Activated CD8-positive, alpha-beta memory T cell treated with anti-CD3 and anti-CD28 coated beads for 4 hours (primary cell): ENCODE results near the gene TMEM37.

ENCODE experiments used
- DNase-seq, 2 donors: peaks; one replicate each; pipeline ENCODE4 v3.0.0-alpha.2; 2020; ENCODE audit warnings: low read depth in 2 of 2

The TMEM37 gene

DNA sequence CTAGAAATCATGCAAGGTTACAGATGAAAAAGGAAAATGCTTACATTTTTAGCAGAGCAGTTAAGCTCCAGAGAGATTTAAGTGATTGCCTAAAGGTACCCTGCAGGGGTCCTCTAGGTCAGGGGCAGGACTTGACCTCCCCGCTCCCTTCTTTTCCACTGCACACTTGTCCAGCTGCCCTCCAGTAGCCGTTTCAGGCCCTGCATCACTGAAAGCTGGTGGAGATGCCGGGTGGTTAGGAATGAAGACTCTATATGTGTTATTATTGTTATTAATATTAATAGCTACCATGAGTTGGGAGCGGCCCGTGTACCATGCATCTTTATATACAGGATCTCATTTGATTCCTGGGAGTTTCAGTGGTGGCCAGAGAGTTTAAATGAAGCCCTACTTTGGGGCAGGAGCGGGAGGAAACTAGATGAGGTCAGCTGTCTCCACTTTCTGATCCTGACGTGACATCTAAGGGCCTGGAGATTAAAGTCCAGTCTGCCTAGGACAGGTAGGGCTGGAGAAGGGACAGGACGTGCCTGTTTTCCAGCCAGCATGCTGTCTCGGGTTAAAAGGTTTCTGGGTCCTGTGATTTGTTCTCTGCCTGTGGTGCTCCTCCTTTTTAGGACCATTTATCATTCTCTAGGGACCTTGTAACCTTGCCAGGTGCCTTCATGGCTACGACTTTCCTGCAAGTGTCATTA lies 2.1 kb downstream of the TMEM37 start:
- no peak for DNase-seq

DNA sequence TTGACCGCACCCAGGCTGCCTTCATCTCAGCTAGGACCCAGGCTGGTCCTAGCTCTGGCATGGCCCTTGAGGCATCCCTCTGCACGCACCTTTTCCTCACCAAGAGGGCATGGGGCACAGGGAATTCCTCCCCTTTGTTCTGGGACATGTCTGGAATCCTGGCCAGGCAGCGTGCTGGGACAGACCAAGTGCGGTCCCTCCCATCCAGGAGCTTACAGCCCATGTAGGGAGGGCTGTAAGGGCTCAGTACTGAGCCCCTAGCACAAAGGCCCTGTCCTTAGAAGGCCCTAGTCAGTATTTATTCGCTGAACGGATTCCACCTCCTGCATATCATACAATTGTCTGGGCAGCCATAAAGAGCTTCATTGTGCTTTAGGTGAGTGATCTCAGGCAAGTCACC lies 3.0 kb downstream of the TMEM37 start:
- no peak for DNase-seq

DNA sequence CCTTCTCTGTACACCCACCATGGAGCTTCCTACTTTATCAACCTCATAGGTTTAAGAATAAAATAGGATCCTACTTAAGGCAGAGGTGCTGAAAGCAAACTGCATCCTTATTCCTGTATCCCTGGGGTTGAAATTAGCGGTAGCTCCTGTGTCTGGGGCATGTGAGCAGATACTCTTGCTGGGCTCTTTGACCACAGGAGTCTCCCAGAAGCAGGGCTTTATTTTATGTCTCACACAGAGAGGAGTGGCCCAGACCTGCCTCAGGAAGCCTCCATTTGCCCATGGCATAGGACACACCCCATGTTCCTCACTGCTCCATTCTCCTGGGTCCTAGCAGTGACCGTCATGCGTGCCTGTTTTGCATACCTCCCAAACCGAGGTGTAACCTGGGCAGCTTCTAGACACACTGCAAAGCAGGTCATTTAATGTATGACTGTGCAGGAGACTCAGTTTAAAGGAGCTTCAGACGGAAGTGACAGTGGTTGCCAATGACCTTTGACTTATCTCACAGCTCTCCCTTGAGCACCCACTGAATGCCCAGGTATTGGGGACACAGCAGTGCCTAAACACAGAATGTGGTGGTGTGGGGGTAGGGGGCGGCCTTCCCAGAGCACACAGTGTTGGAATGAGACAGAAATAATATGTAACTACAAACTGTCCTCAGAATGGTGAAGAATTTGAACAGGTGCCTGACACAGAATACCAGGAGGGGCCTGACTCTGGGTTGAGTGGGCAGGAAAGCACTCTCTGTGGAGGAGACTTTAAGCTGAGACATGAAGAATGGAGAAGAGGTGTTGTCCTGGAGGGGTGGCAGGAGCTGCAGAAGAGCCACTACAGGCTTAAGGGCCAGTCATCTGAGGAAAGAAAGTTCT lies 3.7 kb downstream of the TMEM37 start:
- no peak for DNase-seq

DNA sequence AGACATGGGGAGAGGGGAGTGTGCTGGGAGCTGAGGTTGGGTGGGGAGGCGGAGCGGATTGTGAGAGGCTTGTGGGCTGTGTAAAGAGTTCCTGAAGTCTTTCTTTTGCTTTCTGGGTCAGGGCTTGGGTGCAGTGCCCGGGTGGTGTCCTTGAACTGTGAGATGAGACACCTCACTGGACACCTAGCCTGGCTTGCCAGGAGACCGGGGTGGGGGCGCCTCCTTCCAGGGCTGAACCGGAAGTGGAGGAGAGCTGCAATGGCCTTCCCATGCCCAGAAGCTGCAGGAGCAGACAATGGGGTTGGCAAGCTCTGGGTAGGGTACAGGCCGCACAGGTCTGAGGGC lies 4.3 kb downstream of the TMEM37 start:
- no peak for DNase-seq

DNA sequence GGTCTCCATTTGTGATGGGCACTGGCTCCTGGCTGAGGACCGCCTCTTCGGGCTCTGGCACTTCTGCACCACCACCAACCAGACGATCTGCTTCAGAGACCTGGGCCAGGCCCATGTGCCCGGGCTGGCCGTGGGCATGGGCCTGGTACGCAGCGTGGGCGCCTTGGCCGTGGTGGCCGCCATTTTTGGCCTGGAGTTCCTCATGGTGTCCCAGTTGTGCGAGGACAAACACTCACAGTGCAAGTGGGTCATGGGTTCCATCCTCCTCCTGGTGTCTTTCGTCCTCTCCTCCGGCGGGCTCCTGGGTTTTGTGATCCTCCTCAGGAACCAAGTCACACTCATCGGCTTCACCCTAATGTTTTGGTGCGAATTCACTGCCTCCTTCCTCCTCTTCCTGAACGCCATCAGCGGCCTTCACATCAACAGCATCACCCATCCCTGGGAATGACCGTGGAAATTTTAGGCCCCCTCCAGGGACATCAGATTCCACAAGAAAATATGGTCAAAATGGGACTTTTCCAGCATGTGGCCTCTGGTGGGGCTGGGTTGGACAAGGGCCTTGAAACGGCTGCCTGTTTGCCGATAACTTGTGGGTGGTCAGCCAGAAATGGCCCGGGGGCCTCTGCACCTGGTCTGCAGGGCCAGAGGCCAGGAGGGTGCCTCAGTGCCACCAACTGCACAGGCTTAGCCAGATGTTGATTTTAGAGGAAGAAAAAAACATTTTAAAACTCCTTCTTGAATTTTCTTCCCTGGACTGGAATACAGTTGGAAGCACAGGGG lies 5.5 kb downstream of the TMEM37 start:
- no peak for DNase-seq

DNA sequence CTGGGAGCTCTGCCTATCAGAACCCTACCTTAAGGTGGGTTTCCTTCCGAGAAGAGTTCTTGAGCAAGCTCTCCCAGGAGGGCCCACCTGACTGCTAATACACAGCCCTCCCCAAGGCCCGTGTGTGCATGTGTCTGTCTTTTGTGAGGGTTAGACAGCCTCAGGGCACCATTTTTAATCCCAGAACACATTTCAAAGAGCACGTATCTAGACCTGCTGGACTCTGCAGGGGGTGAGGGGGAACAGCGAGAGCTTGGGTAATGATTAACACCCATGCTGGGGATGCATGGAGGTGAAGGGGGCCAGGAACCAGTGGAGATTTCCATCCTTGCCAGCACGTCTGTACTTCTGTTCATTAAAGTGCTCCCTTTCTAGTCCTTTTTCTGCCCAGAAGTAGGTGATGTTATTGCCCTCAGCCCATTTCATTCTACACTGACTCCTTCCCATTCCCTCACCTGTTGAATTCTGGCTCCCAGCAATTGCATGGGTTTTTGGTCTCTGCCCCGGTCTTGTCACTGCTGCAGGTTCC lies 6.5 kb downstream of the TMEM37 start:
- DNase-seq: no peak

DNA sequence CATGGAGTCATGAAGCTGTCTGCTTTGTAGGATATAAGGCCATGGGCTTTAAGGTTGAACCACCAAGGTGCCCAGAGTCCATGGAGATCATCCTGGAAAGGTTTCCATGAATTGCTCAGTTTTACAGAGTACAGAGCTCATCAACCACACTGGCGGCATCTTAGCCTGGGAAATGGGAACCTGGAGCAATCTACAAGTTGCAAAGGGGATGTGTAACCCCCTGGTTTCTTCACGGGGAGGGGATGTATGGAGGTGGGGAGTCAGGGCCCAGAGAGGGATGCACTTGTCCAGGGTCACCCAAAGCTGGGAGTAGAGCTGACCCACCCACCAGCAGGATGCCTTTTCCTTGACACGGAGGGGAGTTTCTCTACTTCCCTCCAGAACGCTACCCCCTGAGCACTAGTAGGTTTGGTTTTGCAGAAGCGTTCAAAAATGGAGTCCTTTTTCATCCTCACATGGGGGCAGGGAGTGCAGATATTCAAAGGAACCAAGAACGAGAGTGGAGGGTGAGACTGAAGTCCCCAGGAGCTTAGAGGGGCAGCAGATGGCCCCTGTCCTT lies 7.2 kb downstream of the TMEM37 start:
- no peak for DNase-seq

DNA sequence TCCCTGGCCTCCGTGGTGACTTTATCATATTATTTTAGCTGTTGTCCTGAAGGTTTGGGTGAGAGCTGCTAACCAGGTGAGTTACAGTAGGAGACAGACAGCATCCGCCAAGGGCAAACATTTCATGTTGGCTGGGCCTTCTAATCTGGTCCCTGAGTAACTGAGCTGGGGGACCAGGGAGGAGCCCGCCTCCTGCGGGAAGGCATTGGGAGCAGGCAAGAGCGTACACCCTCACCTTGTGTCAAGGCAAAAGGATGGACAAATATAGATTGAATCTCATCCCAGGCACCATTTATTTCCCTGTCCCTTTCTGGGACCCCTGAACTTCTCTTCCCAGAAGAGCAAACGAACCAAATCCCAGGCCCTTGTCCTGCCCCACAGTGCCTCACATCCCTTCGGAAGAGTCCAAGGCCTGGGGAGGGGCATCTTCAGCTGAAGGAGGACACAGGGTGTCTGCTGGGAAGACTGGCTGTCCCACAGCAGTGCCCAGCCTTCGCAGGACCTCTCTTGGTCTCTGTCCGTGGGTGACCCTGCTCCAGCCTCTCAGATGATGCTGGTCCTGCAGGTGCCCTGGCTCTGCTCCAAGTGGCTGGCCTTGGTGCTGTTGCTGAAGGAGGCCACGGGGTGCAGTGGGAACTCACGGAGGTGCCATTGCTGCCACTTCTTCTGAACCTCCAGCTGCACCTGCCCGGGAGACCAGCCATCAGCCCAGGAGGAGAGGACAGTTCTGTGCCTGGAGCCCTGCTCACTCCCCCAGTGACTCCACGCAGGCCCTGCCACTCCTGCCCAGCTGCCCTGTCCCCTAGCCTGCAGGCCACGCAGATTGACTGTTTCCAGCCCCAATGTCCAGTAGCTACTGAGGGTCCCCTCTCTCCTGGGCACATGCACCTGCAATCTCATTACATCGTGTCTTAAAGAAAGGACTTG lies 8.2 kb downstream of the TMEM37 start:
- DNase-seq: no peak

DNA sequence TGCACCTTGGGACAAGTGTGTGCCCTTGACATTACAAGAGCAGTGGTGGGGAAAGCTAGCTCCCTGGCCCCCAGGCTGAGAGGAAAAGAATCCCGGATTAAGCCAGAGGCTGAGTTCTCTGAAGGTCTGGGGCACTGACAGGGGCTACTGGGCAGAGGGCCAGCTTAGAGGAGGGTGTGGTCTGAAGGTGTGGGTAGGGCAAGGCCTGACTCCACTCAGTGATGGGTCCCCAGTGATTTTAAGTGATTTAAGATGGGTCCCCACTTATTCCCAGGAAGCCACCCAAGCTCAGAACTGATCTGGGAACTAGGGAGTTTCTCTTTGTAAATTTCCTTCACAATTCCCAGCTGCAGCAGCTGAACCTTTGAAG lies 8.8 kb downstream of the TMEM37 start:
- DNase-seq: no peak

DNA sequence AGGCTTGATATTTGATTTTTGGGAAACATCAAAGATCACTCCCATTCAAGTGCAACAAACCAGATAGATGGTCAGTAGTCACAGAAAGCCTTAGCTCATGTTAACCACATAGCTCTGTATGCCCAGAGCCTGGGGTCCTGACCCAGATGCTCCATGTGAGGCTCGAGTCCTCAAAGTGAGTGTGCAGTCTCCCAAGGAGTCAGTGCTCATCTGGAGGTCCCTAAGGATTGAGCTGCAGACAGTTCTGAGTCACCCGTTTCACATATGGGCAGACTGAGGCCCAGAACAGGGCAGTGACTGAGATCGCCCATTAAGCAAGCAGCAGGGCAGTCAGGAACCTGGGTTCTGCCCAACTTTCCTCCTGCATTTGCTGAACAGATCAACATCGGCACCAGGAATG lies 9.2 kb downstream of the TMEM37 start:
- no peak for DNase-seq

DNA sequence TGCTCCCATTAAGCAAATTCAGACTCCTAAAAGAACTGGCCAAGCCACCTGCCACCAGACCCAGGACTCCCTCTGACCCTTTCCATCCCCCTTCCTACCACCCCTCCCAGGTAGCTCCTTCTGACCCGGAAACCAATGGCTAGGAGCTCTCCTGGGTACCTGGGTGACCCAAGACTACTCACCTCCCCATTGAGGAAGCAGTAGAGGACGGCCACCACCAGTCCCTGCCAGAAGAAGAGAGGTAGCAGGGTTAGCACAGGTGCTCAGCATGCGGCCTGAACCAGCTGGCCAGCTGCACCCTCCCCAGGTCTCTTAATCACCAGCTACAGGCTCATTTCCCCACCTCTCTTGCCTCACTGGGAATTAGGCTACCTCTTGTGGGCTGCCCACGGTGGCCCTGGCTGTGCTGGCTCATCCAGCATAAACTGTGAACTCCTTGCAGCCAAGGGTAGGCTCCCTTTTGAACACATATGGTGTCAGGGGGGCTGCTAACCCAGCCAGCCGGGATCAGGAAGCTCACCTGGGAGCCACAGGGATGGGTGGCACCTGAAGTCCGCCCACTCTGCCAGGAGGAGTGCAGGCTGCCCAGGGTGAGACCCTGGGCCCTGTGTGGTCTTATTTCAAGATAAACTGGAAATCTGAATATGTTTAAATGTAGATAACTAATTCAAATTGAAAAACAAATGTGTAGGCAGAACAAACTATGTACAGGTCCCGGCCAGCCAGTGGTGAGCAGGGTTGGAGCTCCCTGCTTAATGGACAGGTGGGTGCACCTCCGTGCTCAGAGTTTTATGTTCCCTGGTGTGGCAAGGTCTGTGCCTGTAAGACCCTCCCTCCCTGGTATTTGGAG lies 9.9 kb downstream of the TMEM37 start:
- DNase-seq: no peak

DNA sequence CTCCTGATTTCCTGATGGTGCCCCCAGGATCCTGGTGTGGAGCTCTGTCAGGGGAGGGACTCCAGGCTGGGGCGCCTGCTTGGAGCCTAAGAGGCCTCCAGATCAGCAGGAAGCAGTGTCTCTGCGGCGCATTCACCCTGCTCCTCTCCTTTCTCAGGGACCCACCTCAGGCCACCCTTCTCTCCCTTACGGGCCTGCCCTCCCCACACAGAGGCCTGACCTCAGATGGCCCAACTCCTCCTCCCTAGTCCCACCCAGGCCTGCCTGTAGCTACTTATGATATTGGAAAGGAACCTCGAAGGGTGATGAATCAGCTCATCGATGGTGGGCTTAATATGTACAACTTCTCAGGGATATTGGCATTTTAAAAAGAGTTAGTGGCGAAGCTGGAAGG lies 10.6 kb downstream of the TMEM37 start:
- DNase-seq: no peak

DNA sequence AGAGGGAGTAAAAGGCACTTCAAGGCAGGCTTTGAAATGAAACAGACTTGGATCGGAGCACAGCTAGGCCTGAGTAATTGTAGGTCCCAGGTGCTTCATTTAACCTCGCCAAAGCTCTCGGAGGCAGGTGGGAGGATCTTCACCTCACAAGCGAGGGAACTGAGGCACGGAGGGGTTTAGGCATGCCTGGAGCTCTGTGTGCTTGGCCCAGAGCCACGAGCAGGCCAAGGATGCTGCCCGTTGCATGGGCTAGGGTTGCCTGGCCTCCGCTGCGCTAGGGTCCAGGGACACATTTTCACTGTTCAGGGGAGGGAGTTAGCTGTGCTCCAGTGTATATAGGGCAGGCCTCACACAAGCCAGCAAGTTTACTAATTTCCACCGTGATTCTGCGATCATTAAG lies 11.2 kb downstream of the TMEM37 start:
- no peak for DNase-seq

DNA sequence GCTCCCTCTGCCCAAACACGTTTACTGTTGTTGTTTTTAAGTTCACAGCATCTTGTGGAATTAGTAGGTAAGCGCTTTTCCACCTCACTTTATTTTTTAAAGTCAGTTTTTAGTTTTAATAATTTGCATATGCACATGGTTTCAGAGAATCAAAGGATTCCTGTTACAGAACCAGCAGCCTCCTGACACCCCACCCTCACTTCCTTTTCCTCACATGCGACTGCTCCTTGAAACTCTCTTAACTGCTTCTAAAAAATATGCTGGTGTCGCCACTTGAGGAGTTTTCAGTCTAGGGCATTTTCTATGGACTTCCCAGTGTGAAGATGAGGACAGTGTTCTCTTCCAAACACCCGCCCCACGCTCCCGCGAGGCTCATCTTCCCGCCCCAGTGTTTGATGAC lies 14.4 kb downstream of the TMEM37 start:
- no peak for DNase-seq

DNA sequence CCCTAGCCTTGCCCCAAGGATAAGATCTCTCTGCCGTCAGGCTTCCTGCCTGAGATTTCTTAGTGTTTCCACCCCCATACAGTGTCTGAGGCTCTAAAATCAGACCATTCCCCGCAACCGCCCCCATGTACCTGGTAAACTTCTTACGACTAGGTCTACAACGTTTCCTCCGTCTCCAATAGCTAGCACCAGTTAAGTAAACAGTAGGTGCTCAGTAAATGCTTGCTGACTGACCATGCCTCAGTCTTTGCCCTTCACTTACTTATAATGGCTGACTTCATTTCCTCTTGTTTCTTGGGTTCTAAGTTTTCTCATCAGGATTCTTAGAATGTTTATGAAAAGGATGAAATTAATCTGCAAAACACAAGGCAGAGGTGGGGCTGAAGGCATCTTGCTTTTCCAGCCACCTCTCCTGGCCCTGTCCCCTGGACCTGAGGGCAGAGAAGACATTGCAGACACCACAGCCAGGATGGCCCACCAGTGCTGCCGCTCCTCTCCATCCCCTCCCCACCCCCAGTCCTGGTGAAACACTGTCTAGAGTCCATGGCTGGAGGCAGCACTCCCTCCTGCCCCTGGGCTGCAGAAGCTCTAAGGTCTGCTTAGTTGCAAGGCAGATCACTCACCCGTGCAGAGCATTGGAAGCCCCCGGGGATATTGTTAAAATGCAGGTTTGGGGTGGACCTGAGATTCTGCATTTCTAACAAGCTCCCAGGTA lies 16.9 kb downstream of the TMEM37 start:
- no peak for DNase-seq

DNA sequence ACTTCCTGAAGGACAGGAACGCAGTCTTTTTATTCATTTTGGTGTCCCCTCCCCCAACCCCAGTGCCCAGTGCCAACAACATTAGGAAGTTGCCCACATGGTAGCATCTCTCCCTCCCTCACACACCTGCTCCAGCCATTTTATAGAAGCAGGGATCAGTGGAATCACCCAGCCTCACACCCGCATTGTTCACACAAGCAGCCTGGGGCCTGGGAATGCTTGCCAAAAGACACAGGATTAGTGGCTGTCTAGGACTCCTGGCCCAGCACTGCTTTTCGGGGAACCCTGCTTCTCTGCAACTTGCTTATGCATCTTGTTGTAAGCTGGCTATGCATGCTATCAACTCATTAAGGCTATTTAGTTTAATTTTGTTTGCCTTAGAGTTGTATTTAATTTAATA lies 17.9 kb downstream of the TMEM37 start:
- no peak for DNase-seq

DNA sequence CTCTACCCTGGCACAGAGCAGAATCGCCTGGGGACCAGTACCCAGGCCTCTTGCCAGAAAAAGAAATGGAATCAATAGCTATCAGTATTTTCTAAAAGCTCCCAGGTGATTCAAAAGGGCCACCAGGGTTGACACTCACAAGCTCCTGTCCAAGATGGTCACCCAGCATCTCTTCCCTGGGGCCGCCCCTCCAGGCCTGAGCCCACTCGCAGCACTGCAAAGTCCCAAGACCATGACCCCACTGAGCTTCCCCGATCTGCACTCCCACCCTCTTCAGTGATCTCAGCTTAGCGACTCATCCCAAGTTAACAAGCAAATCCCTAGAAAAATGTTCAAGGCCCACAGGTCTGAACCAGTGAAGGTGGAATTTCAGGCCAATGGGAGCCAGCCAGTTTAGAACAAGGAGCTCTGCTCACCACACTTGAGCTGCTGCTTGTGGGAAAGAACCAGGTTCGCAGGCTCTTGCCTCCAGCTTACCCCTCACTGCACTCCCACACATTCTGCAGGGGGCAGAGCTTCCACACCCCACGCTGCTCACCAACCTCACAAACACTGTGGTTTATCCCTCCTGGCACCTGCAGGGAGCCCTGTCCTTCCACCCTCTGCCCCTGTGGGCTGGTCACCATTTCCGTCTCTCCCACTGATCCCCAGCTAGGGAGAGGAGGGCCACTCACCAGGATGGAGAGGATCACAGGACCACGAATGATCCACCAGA lies 19.8 kb downstream of the TMEM37 start:
- DNase-seq: no peak

DNA sequence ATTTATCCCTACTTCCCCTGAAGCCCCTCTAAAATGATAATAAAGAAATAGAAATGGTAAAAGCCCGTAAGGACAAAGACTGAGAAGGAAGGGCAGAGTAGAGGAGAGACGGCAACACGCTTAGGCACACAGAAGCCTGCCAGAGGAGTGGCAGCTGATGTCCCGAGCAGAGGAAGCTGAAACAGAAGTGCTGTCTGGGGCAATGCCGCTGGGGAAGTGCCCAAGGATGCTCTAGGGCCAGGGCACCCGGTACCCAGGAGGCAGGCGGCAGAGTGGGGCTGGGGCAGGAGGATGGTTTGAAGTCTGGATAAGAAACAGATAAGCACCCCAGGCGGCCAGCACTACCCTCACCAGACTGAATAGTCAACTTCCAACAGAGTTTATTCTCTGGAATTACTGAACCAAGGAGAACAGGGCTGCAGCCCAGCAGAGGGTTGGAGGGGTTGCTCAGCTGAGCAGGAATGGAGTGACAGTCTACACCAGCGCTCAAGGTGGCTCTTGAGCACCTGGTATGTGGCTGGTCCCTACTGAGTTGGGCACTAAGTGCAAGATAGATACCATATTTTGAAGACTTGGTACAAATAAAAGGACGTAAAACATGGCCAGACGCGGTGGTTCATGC lies 22.4 kb downstream of the TMEM37 start:
- DNase-seq: no peak
